HS-5 (cell line): ENCODE results near the gene MARCHF7.
"Not testable (repeated sequence)": the region's sequence is repeated elsewhere in the genome, so short reads cannot be mapped to it uniquely, and the experiment has no call there.

Source experiments
- DNase-seq: peaks from one replicate; pipeline ENCODE4 v3.0.0-alpha.2; 2012; ENCODE audit warnings: low read depth

MARCHF7 gene

GRCh38 chr2:159712143-159712928 is at the start of gene MARCHF7:
Gene MARCHF7 (plus strand): TSS chr2:159712506. CDS start chr2:159729023, 16,517 bp downstream.
- DNase-seq: peak; percentile 70

GRCh38 chr2:159667423-159667822 is 44.9 kb upstream of the MARCHF7 start:
- DNase-seq: not testable (repeated sequence)

GRCh38 chr2:159671047-159671446 is 41.3 kb upstream of the MARCHF7 start:
- no peak for DNase-seq

GRCh38 chr2:159677654-159678053 is 34.7 kb upstream of the MARCHF7 start:
- no peak for DNase-seq

- no peak for DNase-seq
Measured at GRCh38 chr2:159680692-159681091, 31.6 kb upstream of the MARCHF7 start.

- DNase-seq: no peak
Measured at GRCh38 chr2:159683817-159684216, 28.5 kb upstream of the MARCHF7 start.

GRCh38 chr2:159684796-159685195 is 27.5 kb upstream of the MARCHF7 start:
- DNase-seq: peak; percentile 26

- no peak for DNase-seq
Measured at GRCh38 chr2:159694500-159695040, 17.7 kb upstream of the MARCHF7 start.

- DNase-seq: no peak
Measured at GRCh38 chr2:159695795-159696448, 16.4 kb upstream of the MARCHF7 start.

- no peak for DNase-seq
Measured at GRCh38 chr2:159703491-159703890, 8.8 kb upstream of the MARCHF7 start.

- no peak for DNase-seq
Measured at GRCh38 chr2:159706385-159706980, 5.8 kb upstream of the MARCHF7 start.

- DNase-seq: no peak
Measured at GRCh38 chr2:159708066-159708760, 4.1 kb upstream of the MARCHF7 start.

GRCh38 chr2:159710601-159711180 is 1.6 kb upstream of the MARCHF7 start:
- DNase-seq: no peak

- DNase-seq: peak; percentile 30
Measured at GRCh38 chr2:159711562-159712142, 654 bp upstream of the MARCHF7 start.

- no peak for DNase-seq
Measured at GRCh38 chr2:159712929-159713420, 669 bp downstream of the MARCHF7 start.

GRCh38 chr2:159713631-159714246 is 1.4 kb downstream of the MARCHF7 start:
- no peak for DNase-seq

- DNase-seq: no peak
Measured at GRCh38 chr2:159714247-159714930, 2.1 kb downstream of the MARCHF7 start.

- DNase-seq: no peak
Measured at GRCh38 chr2:159715451-159715850, 3.1 kb downstream of the MARCHF7 start.

- DNase-seq: not testable (repeated sequence)
Measured at GRCh38 chr2:159716409-159716808, 4.1 kb downstream of the MARCHF7 start.

GRCh38 chr2:159716857-159717256 is 4.6 kb downstream of the MARCHF7 start:
- no peak for DNase-seq
